ENCODE data around the gene SEL1L. TPM values are rescaled to one million over a fixed set of nuclear protein-coding genes. Genes with fewer than 3 reads are reported as not detected.
"Not testable (repeated sequence)": the region's sequence is repeated elsewhere in the genome, so short reads cannot be mapped to it uniquely, and the experiment has no call there.

The SEL1L gene
- polyA plus RNA-seq, 10 donors, result 32.7 to 47.5 (median 42.2) TPM

GRCh38 chr14:81478446-81478845 lies 55.2 kb downstream of the SEL1L start:
- no peak for DNase-seq

- no peak for DNase-seq
These were observed 56.8 kb downstream of the SEL1L start for GRCh38 chr14:81476816-81477215.

GRCh38 chr14:81474685-81475324 lies 58.8 kb downstream of the SEL1L start:
- no peak for DNase-seq

DNA sequence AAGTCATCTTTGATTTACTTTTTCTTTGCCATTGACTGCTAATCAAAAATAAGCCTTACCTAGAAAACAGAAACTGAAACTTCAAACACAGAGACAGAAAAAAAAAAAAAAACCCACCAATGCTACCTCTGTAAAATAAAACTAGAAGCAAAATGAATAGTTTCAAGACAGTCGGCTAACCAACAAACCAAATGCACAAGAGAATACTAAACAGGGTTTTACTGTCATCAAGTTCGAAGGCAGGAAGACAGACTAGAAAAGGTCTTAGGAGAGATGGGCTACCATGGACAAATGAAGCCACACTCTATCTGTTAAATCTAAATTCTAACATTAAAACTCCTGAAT lies 59.5 kb downstream of the SEL1L start:
- no peak for DNase-seq

DNA sequence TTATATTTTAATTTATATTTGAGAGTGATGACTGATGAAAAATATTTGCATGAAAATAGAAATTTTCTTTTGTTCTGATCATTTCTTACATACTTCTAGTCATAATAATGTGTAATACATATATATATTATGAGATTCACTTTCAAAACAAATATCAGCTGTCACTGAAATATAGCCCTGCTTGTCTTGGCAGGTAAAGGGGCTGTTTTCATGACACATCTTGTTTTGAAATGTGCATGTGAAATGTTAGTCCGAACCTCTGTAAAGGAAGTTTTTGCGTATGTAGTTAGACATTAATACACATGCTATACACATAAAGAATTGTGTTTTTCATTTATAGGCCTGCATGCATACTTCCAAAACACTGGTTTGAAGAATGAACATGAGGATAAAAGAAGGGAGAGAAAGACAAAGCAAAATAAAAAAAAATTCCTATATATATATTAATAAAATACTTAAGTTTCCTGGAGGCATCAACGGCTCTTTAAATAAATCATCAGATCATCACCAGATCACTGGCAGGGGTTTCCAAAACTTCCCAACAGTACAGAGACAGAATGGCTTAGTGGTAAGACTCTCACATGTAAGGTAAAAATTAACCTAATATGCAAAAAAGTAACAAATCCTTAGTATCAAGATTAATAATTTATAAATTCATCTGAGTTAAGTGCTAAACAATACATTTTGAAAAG lies 60.1 kb downstream of the SEL1L start:
- DNase-seq, result no peak

DNA sequence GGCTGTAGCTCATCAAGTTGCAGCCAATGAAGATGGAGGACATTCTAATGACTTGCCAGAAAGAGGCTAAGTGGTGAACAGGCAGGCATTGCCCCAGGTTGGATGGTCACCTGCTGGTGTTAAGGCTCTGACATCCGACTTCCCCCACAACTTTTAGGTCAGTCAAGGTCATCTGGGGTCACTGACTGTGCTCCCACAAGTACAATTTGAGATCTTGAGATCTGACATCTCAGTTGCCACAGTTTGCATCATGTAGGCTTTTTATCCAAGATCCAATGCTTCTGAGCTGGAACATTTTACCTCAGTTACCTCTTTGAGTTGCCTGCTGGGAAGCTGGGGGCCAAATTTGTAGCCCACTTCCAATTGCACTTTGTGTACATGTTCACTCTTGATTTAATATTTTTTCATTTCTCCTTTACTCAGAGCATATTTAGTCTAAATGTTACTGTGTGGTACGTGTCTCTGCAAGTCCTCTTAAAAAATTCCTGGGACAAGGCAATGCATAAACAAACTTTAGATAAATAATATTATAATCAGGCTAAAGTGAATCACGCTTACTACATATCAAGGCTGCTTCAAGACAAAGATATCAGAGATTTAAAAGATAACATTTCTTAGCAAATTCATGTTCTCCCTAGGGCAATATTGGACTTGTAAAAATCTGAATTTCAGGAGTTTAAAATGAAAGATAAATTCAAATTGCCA lies 61.4 kb downstream of the SEL1L start:
- no peak for DNase-seq

DNA sequence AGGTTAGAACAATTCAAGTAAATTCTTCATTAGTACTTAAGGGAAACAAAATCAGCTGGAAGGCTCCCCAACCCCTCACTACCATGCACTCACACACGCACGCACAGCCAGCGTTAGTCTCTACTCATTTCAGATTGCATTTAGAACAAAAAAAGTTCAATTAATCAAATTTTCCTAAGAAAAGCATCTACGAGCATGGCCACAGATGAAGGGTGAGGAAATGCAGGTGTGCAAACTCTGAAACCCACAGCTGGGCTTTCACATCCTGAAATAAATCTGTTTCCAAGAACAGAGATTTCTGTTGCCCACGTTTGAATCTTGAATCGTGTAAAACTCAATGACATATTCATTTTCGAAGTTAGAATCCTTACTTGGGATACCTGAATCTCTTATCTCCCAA lies 62.6 kb downstream of the SEL1L start:
- no peak for DNase-seq

DNA sequence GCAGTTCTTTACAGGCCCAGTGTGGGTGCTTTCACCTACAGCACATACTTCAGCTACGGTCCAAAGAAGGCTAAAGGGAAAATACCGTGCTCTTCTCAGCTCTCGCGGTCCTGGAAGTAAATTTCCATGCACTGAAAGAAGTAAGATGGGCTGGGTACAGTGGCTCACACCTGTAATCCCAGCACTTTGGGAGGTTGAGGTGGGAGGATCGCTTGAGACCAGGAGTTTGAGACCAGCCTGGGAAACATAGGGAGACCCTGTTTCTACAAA lies 63.2 kb downstream of the SEL1L start:
- not testable (repeated sequence) for DNase-seq

- DNase-seq, result no peak
These were observed 66.8 kb downstream of the SEL1L start for GRCh38 chr14:81466854-81467253.

DNA sequence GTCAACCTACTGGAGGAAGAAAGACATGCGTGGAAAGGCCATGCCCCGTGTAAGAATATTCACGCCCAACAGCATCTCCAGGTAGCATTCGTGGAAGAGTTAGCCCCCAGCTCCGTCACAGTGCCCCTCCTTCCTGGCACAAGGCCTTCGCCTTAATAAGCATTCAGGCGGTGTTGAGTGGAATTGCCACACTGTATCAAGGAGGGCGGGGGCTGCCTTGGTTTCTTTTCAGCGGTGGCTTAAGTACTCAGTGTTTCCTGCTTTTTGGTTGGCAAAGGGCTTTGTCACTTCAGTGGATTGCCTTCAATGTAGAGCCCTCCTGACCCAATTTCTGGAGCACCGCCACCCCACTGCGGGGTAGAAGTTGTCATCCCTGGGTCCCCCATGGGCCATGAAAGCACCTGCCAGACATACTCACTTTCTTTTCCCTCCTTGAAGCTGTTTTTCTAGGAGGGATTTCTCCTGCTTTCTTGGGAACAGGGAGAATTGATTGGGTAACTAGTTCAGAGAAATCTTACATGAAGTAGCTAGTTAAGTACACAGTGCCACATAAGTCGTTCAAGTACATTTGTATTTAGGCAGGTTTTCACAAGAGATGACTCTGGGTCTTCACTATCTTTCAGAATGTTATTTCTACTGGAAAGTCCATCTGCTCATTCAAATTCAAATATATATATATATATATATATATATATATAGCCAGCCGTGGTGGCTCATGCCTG lies 68.0 kb downstream of the SEL1L start:
- DNase-seq, result no peak

DNA sequence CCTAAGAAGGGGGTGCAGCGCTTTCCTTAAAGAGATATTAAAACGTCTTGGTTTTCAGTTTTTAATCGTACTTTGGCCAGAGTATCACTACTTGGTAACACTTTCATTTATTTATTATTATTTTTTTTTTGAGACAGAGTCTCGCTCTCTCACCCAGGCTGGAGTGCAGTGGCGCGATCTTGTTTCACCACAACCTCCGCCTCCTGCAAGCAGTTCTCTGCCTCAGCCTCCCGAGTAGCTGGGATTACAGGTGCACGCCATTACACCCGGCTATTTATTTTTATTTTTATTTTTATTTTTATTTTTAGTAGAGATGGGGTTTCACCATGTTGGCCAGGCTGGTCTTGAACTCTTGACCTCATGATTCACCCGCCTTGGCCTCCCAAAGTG lies 68.7 kb downstream of the SEL1L start:
- not testable (repeated sequence) for DNase-seq

DNA sequence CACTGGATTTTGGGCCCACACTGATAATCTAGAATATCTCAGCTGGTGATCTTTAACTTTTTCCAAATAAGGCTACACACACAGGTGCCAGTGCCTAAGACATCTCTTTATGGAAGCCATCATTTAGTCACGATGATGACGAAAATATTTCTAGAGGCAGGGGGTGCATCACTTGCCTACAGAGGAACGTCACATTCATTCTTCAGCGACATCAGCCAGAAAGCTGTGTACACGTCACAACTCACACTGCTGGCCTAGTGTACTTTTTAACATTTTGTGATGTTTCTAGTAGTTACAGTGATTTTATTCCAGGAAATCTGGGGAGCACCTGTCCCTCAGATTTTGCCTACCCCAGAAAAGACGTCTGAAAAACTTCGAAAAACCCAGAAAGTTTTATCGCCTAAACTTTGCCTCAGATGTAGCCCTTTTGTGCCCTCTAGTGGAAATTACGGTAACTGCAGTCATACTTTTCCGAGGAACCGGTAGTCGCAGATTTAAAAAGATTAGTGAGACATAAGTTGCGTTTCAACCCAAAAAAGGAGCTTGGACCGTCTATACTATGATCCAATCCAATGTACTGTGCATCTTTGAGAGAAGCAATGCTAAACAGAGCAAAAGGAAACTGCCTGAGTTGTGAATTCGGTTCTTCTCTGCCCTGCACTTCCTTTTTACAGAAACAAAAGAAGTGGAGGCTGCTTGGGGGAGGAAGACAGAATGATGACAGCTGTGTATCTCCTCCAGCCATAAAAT lies 69.2 kb downstream of the SEL1L start:
- DNase-seq, result peak; percentile 74 to 91 (median 82)

- DNase-seq, result not testable (repeated sequence)
These were observed 71.3 kb downstream of the SEL1L start for GRCh38 chr14:81462356-81462755.

DNA sequence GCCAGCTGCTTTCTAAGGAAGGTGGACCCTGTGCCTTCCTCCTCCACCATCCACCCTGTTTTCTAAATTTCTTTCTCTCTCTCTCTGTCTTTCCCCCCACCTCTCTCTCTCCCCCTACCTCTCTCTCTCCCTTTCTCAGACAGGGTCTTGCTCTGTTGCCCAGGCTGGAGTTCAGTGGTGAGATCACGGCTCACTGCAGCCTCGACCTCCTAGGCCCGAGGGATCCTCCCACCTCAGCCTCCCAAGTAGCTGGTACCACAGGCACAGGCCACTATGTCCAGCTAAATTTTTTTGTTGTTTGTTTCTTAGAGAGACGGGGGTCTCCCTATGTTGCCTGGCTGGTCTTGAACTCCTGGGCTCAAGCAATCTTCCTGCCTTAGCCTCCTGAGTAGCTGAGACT lies 73.7 kb downstream of the SEL1L start:
- no peak for DNase-seq

GRCh38 chr14:81458352-81458751 lies 75.3 kb downstream of the SEL1L start:
- no peak for DNase-seq

DNA sequence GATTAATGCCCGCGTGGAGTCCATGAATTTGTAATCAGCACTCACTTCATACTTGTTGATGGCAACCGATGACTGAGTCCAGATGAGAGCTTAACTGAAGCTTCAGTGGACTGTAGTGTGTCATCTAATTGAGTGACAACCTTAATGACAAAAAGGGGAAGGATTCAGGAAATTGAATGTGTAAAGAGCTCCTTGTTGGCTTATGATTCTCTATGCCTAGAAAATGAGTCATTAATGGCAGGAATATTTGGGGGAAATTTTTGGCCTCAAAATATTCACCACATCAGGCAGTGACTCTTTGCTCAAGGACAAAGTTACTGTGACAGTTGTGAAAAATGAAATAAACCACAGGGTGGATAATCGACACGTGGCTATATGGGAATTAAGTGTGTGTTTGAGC lies 78.3 kb downstream of the SEL1L start:
- no peak for DNase-seq

- DNase-seq, result no peak
These were observed 79.0 kb downstream of the SEL1L start for GRCh38 chr14:81454572-81455218.

DNA sequence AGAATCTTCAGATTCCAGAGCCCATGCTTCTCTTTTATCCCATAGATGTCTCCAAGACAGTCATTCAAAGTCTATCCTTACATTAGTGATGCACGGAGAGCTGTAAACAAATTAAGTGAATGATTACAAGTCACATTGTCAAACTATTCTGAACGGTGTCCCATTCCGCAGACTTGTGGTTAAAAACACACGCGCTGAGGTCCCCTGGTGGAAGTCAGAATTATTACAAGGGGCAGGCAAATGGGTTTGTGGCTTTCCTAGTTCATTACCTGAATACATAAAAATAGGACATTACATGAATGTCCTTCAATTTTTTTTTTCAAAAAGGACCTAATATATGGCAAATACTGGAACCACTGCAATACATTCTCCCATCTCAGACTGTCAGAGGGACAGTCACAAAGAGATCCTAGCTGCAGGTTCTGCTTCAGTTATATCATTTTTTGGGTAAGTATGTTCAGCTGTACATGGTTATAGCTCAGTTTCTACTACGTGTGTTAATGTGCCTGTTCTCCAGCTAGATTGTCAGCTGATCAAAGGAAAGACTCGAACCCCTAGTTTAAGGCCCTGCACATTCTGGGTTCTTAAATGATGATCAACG lies 80.4 kb downstream of the SEL1L start:
- DNase-seq, result peak in 2 of 3 donors; percentile 73 to 83

GRCh38 chr14:81452341-81453133 lies 81.1 kb downstream of the SEL1L start:
- DNase-seq, result peak in 1 of 3 donors; percentile 43

- DNase-seq, result no peak
These were observed 82.7 kb downstream of the SEL1L start for GRCh38 chr14:81450976-81451375.
